GM21717 (cell line): ENCODE data around the gene SCGN.

Source experiments
- ATAC-seq: cut with Tn5 transposase; IDR thresholded peaks from one replicate; pipeline ENCODE4 v1.9.1; 2021; ENCODE audit warnings: mild to moderate bottlenecking, moderate library complexity; ENCODE audit not compliant: unreplicated experiment

SCGN gene

GRCh38 chr6:25685251-25685650 is 33.2 kb downstream of the SCGN start:
- no peak for ATAC-seq

- no peak for ATAC-seq
Observed at GRCh38 chr6:25685896-25686295, 33.9 kb downstream of the SCGN start.

GRCh38 chr6:25686856-25687255 is 34.8 kb downstream of the SCGN start:
- no peak for ATAC-seq

- no peak for ATAC-seq
Observed at GRCh38 chr6:25689966-25690365, 38.0 kb downstream of the SCGN start.

GRCh38 chr6:25691894-25692293 is 39.9 kb downstream of the SCGN start:
- no peak for ATAC-seq

GRCh38 chr6:25692472-25692871 is 40.5 kb downstream of the SCGN start:
- ATAC-seq: no peak

GRCh38 chr6:25694366-25694765 is 42.4 kb downstream of the SCGN start:
- ATAC-seq: no peak

- no peak for ATAC-seq
Observed at GRCh38 chr6:25695671-25696070, 43.7 kb downstream of the SCGN start.

- no peak for ATAC-seq
Observed at GRCh38 chr6:25697537-25698340, 45.7 kb downstream of the SCGN start.

- no peak for ATAC-seq
Observed at GRCh38 chr6:25698631-25699030, 46.6 kb downstream of the SCGN start.

- no peak for ATAC-seq
Observed at GRCh38 chr6:25699649-25700048, 47.6 kb downstream of the SCGN start.

GRCh38 chr6:25700761-25701160 is 48.7 kb downstream of the SCGN start:
- ATAC-seq: no peak

GRCh38 chr6:25701807-25702206 is 49.8 kb downstream of the SCGN start:
- ATAC-seq: no peak

GRCh38 chr6:25703005-25703404 is 51.0 kb downstream of the SCGN start:
- no peak for ATAC-seq

GRCh38 chr6:25704001-25704400 is 52.0 kb downstream of the SCGN start:
- ATAC-seq: no peak

- no peak for ATAC-seq
Observed at GRCh38 chr6:25706314-25707014, 54.4 kb downstream of the SCGN start.

GRCh38 chr6:25709761-25710160 is 57.7 kb downstream of the SCGN start:
- ATAC-seq: no peak

GRCh38 chr6:25710287-25710686 is 58.3 kb downstream of the SCGN start:
- no peak for ATAC-seq

- ATAC-seq: no peak
Observed at GRCh38 chr6:25713824-25714223, 61.8 kb downstream of the SCGN start.

- ATAC-seq: no peak
Observed at GRCh38 chr6:25714765-25715164, 62.8 kb downstream of the SCGN start.

GRCh38 chr6:25715794-25716193 is 63.8 kb downstream of the SCGN start:
- ATAC-seq: no peak
